ENCODE results near the gene SH3GLB1. TPM values are rescaled to one million over a fixed set of nuclear protein-coding genes. Genes with fewer than 3 reads are reported as not detected.

The SH3GLB1 gene
- total and polyA plus RNA-seq, 2 of the 8 experiments (the other 6 are each of a cell fraction or from before 2014, with no cell fraction given), result 7.7 to 43.1 TPM

- Histone ChIP-seq H3K4me1 (replicated peaks in 1 of 4; ENCODE audit: control insufficient read depth in 3 of 4, insufficient read depth in 4 of 4, low read length in 3 of 4) (peaks cover 0 to 2% (median 0%) of the 10 kb centered on the region in 4 experiments; a peak in 1 of 7 replicates), H3K4ac (replicated peaks; ENCODE audit: insufficient read length, low read depth, low read length) (no peak overlapping the region), H3K27ac (ENCODE audit: low read depth, low read length) (no peak overlapping the region), H2BK5ac (ENCODE audit: low read depth, low read length) (no peak overlapping the region), H4K20me1 (replicated peaks in 1 of 2; ENCODE audit: control insufficient read depth in 1 of 2, insufficient read depth in 2 of 2, low read length in 2 of 2) (no peaks in the 10 kb centered on the region), H3K14ac (ENCODE audit: insufficient read length) (no peak overlapping the region), H3K4me3 (ENCODE audit: extremely low read depth in 1 of 4, insufficient read depth in 2 of 4, low read depth in 3 of 4, low read length in 4 of 4) (no peak overlapping the region), H2BK12ac (ENCODE audit: low read depth, low read length) (no peak overlapping the region), H3K23me2 (ENCODE audit: low read depth, low read length) (peaks cover 1% of the 10 kb centered on the region; the same call in 1 of the 2 replicates), H2AFZ (ENCODE audit: low read length) (no peak overlapping the region), H3K36me3 (ENCODE audit: control insufficient read depth in 2 of 4, insufficient read depth in 4 of 4, low read length in 3 of 4) (no peaks in the 10 kb centered on the region), H2BK120ac (replicated peaks; ENCODE audit: low read depth, low read length) (no peak overlapping the region), H4K5ac (ENCODE audit: insufficient read length, low read depth, low read length) (no peak overlapping the region), H2AK5ac (ENCODE audit: low read depth, low read length) (no peak overlapping the region), H3K9me3 (ENCODE audit: insufficient read depth in 2 of 2, low read depth in 1 of 2, low read length in 1 of 2) (no peaks in the 10 kb centered on the region), H3K79me1 (ENCODE audit: low read depth, low read length) (no peaks in the 10 kb centered on the region), H3K9ac (replicated peaks in 1 of 4; ENCODE audit: extremely low read depth in 1 of 4, low read depth in 3 of 4, low read length in 3 of 4) (no peak overlapping the region), H2BK20ac (ENCODE audit: low read length) (no peak overlapping the region), H3K27me3 (replicated peaks in 1 of 4; ENCODE audit: control insufficient read depth in 3 of 4, extremely low read depth in 1 of 4, insufficient read depth in 3 of 4, low read length in 3 of 4) (no peaks in the 10 kb centered on the region), H3K79me2 (ENCODE audit: control insufficient read depth in 1 of 2, insufficient read depth in 2 of 2, low read length in 2 of 2) (no peaks in the 10 kb centered on the region), H2BK15ac (ENCODE audit: low read length) (no peak overlapping the region), H3K23ac (ENCODE audit: insufficient read length) (no peak overlapping the region), H4K8ac (ENCODE audit: extremely low read depth, insufficient read depth, low read length) (no peak overlapping the region), H3K18ac (ENCODE audit: extremely low read depth, low read length) (no peak overlapping the region), H4K91ac (replicated peaks; ENCODE audit: insufficient read length, low read length) (no peak overlapping the region), H3K4me2 (ENCODE audit: insufficient read depth in 1 of 2, low read depth in 2 of 2, low read length in 2 of 2) (no peak overlapping the region), H3K56ac (replicated peaks; ENCODE audit: insufficient read length, low read depth, low read length) (no peak overlapping the region)
- CTCF ChIA-PET (ENCODE audit: partially characterized antibody), result interaction anchor here (4.0 kb wide), 1 partner anchor 8 kb away, joined by 23 read pairs; the partner anchor contains the start of gene SH3GLB1
- DNase-seq (ENCODE audit: low read depth in 1 of 2, low spot score in 2 of 2) (no peak), FAIRE-seq (no peak)
- 85% methylated on average over 1 of the region's 1 CpG; no CpG with 5 or more reads in 1 of the 2 experiments for WGBS, 2 experiments (ENCODE audit: extremely low coverage in 1 of 2, insufficient coverage in 1 of 2, insufficient read length in 1 of 2, insufficient replicate concordance in 2 of 2, low coverage in 1 of 2, low lambda C conversion rate in 2 of 2, missing lambda C conversion rate in 1 of 2)
- POLR2A ChIA-PET (ENCODE audit: partially characterized antibody), result no interaction called here
- TF ChIP-seq POLR2AphosphoS5 (IDR thresholded peaks at IDR 0.05; ENCODE audit: low read depth, low read length) (no peak), JUN (IDR thresholded peaks at IDR 0.05; ENCODE audit: low read depth, low read length) (no peak), FOSL1 (IDR thresholded peaks at IDR 0.05; ENCODE audit: insufficient read depth, low read depth, low read length) (no peak), SIRT6 (IDR thresholded peaks at IDR 0.05; ENCODE audit: low read length) (no peak), RAD21 (IDR thresholded peaks at IDR 0.05 in 1 of 2, conservative IDR thresholded peaks at IDR 0.05 in 1 of 2; ENCODE audit: low read depth in 2 of 2, low read length in 2 of 2) (no peak), ATF2 (IDR thresholded peaks at IDR 0.05; ENCODE audit: low read length) (no peak), CREB1 (IDR thresholded peaks at IDR 0.05) (no peak), SIX5 (IDR thresholded peaks at IDR 0.05; ENCODE audit: low read depth, low read length) (no peak), TCF12 (IDR thresholded peaks at IDR 0.05; ENCODE audit: low read depth, low read length) (no peak), CBX8 (IDR thresholded peaks at IDR 0.05; ENCODE audit: borderline replicate concordance, low read depth, low read length) (no peak), POU5F1 (IDR thresholded peaks at IDR 0.05; ENCODE audit: low read depth, low read length) (no peak)
- TF ChIP-seq, protein P1, sequence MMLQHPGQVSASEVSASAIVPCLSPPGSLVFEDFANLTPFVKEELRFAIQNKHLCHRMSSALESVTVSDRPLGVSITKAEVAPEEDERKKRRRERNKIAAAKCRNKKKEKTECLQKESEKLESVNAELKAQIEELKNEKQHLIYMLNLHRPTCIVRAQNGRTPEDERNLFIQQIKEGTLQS (IDR thresholded peaks at IDR 0.05; ENCODE audit: insufficient read depth, low read depth, low read length), result no peak
These were observed 7.9 kb upstream of the SH3GLB1 start for GRCh38 chr1:86696522-86696921.
